ENCODE measurements around the gene ARHGEF28. TPM values are rescaled to one million over a fixed set of nuclear protein-coding genes. Genes with fewer than 3 reads are reported as not detected.

The ARHGEF28 gene
- total and polyA plus RNA-seq, 2 of the 13 experiments (the other 11 are each of a cell fraction or from before 2014, with no cell fraction given) = 17.4 to 34.1 TPM

GRCh38 chr5:73922224-73922623 lies 296.2 kb downstream of the ARHGEF28 start:
- no peak overlapping the region for H3K4me2 ChIP-seq (ENCODE audit: low read depth, low read length)
- ChIA-PET CTCF (ENCODE audit: low intra/inter-chr PET ratio, low total read pairs) (no interaction called here), POLR2A (no interaction called here)
- no peaks in the 10 kb centered on the region for H4K20me1 ChIP-seq (ENCODE audit: insufficient read depth, low read length)
- no peak for TF ChIP-seq ZNF761 (CRISPR knock-in tag; conservative IDR thresholded peaks at IDR 0.05)
- no peak for TF ChIP-seq ZSCAN25 (CRISPR knock-in tag; IDR thresholded peaks at IDR 0.05)
- no peak for TF ChIP-seq HOXA7 (CRISPR knock-in tag; IDR thresholded peaks at IDR 0.05)
- no peak for TF ChIP-seq HNF1B (CRISPR knock-in tag; IDR thresholded peaks at IDR 0.05)
- TF ChIP-seq ZIK1 (CRISPR knock-in tag; IDR thresholded peaks at IDR 0.05; ENCODE audit: borderline replicate concordance, low read depth) = no peak
- TF ChIP-seq SALL2 (CRISPR knock-in tag; IDR thresholded peaks at IDR 0.05) = no peak
- TF ChIP-seq, protein P1, sequence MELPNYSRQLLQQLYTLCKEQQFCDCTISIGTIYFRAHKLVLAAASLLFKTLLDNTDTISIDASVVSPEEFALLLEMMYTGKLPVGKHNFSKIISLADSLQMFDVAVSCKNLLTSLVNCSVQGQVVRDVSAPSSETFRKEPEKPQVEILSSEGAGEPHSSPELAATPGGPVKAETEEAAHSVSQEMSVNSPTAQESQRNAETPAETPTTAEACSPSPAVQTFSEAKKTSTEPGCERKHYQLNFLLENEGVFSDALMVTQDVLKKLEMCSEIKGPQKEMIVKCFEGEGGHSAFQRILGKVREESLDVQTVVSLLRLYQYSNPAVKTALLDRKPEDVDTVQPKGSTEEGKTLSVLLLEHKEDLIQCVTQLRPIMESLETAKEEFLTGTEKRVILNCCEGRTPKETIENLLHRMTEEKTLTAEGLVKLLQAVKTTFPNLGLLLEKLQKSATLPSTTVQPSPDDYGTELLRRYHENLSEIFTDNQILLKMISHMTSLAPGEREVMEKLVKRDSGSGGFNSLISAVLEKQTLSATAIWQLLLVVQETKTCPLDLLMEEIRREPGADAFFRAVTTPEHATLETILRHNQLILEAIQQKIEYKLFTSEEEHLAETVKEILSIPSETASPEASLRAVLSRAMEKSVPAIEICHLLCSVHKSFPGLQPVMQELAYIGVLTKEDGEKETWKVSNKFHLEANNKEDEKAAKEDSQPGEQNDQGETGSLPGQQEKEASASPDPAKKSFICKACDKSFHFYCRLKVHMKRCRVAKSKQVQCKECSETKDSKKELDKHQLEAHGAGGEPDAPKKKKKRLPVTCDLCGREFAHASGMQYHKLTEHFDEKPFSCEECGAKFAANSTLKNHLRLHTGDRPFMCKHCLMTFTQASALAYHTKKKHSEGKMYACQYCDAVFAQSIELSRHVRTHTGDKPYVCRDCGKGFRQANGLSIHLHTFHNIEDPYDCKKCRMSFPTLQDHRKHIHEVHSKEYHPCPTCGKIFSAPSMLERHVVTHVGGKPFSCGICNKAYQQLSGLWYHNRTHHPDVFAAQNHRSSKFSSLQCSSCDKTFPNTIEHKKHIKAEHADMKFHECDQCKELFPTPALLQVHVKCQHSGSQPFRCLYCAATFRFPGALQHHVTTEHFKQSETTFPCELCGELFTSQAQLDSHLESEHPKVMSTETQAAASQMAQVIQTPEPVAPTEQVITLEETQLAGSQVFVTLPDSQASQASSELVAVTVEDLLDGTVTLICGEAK (IDR thresholded peaks at IDR 0.05) = no peak
- TF ChIP-seq, protein P1 (CRISPR knock-in tag; IDR thresholded peaks at IDR 0.05) = no peak
- TF ChIP-seq CHCHD3 (CRISPR knock-in tag; IDR thresholded peaks at IDR 0.05) = no peak
- TF ChIP-seq KLF11 (CRISPR knock-in tag; IDR thresholded peaks at IDR 0.05) = no peak
- no peak for TF ChIP-seq THYN1 (CRISPR knock-in tag; IDR thresholded peaks at IDR 0.05; ENCODE audit: borderline replicate concordance, low read depth)
- no peak for TF ChIP-seq KLF13 (CRISPR knock-in tag; IDR thresholded peaks at IDR 0.05)
- no peak for TF ChIP-seq E2F5 (CRISPR knock-in tag; conservative IDR thresholded peaks at IDR 0.05)
- no TSS peak for BruUV-seq (replicated peaks)
- no peaks in the 10 kb centered on the region for H3K79me2 ChIP-seq (ENCODE audit: insufficient read depth, low read length)
- WGBS (ENCODE audit: low lambda C conversion rate) = 98% methylated on average over 3 of the region's 3 CpGs
- H3K27ac ChIP-seq (ENCODE audit: extremely low read length, insufficient read depth, low read length) = no peak overlapping the region
- H3K9me3 ChIP-seq (ENCODE audit: low read length) = no peaks in the 10 kb centered on the region
- no peaks in the 10 kb centered on the region for H3K27me3 ChIP-seq (ENCODE audit: control insufficient read depth in 1 of 2, insufficient read depth in 2 of 2, low read length in 2 of 2)
- peaks cover 3 to 14% of the 10 kb centered on the region in 2 experiments; a peak in 4 of 5 replicates for H3K36me3 ChIP-seq (replicated peaks in 1 of 2; ENCODE audit: control insufficient read depth in 1 of 2, insufficient read depth in 2 of 2, low read length in 2 of 2)
- ATAC-seq (no peak), FAIRE-seq (no peak), DNase-seq (ENCODE audit: low spot score) (no peak)
- H3K9ac ChIP-seq (ENCODE audit: insufficient read depth, low read depth, low read length) = no peak overlapping the region
- no peak overlapping the region for H3K4me3 ChIP-seq (replicated peaks in 1 of 3; ENCODE audit: insufficient read depth in 1 of 3, low read depth in 2 of 3, low read length in 3 of 3)
- intact Hi-C loops (cut with micrococcal nuclease; ENCODE audit: unreplicated experiment) = no loop called here
- in situ Hi-C loops (cut with HindIII; ENCODE audit: extremely low pct_ligation_motif_present, low pct_unique_long_range_greater_than_20kb) = no loop called here
- H2AFZ ChIP-seq (ENCODE audit: low read length) = no peak overlapping the region
- H3K4me1 ChIP-seq (ENCODE audit: insufficient read depth, low read length) = no peaks in the 10 kb centered on the region
